DOHH2 (cell line): ENCODE measurements around the gene ORMDL3.

Source experiments
- CTCF ChIP-seq: fragments of 200-600 bp; sonication (generic); IDR thresholded peaks from one replicate; pipeline ENCODE4 v1.5.1; 2014; ENCODE audit warnings: antibody characterized with exemption, mild to moderate bottlenecking, low read depth, low read length; ENCODE audit not compliant: poor library complexity, severe bottlenecking
- EZH2phosphoT487 ChIP-seq: fragments of 200-600 bp; sonication (generic); IDR thresholded peaks from 2 replicates; pipeline ENCODE4 v1.6.1; 2017; ENCODE audit warnings: borderline replicate concordance, mild to moderate bottlenecking, antibody characterized with exemption, low read length, moderate library complexity, mixed read lengths

- TF ChIP-seq CTCF = no peak
- TF ChIP-seq EZH2phosphoT487 = no peak
Measured at GRCh38 chr17:39968761-39969160, 41.4 kb upstream of the ORMDL3 start.
